Heart right ventricle (tissue), 16 donors: ENCODE results near the gene PSTPIP1. TPM values are rescaled to one million over a fixed set of nuclear protein-coding genes. Genes with fewer than 3 reads are reported as not detected.

Experiments
- ATAC-seq, 8 donors: fragments of 200-7000 bp; cut with Tn5 transposase; one replicate each; pipeline ENCODE4 v1.9.1; 2020; ENCODE audit warnings: mild to moderate bottlenecking in 8 of 8, moderate library complexity in 8 of 8, moderate number of reproducible peaks in 1 of 8
- DNase-seq, 2 donors: peaks; one replicate each; pipeline ENCODE4 v3.0.0-alpha.2; 2020
- H3K27ac ChIP-seq, 10 donors: fragments of 200-600 bp; sonication (generic) in 2 of 10; one replicate each; pipeline versions ENCODE4 v1.5.0 to v1.8.0; 2020 to 2022; ENCODE audit warnings: mild to moderate bottlenecking in 3 of 10
- H3K27me3 ChIP-seq, 7 donors: fragments of 200-600 bp; one replicate each; pipeline ENCODE4 v1.8.0; 2021 to 2022; ENCODE audit warnings: mild to moderate bottlenecking in 2 of 7
- H3K36me3 ChIP-seq, 9 donors: fragments of 200-600 bp; sonication (generic) in 1 of 9; one replicate each; pipeline versions ENCODE4 v1.5.0 to v1.8.0; 2020 to 2022; ENCODE audit warnings: mild to moderate bottlenecking in 2 of 9
- H3K4me1 ChIP-seq, 9 donors: fragments of 200-600 bp; sonication (generic) in 1 of 9; one replicate each; pipeline versions ENCODE4 v1.5.0 to v1.8.0; 2020 to 2022; ENCODE audit warnings: mild to moderate bottlenecking in 4 of 9
- H3K4me3 ChIP-seq, 10 donors: fragments of 200-600 bp; sonication (generic) in 2 of 10; one replicate each; pipeline versions ENCODE4 v1.5.0 to v1.8.0; 2020 to 2022; ENCODE audit warnings: mild to moderate bottlenecking in 7 of 10, moderate library complexity in 2 of 10
- H3K9me3 ChIP-seq, 11 donors: fragments of 200-600 bp in 10 of 11; sonication (generic) in 2 of 11; one replicate each; pipeline versions ENCODE4 v1.5.0 to v1.8.0; 2013 to 2022; ENCODE audit warnings: mild to moderate bottlenecking in 2 of 11, control low read depth in 1 of 11, moderate library complexity in 1 of 11
- WGBS, 2 donors: extraction: QIAGEN DNeasy Blood & Tissue Kit; methylation state at CpG; one replicate each; pipeline ENCODE4 v1.1.7; 2013; ENCODE audit warnings: inconsistent platforms in 1 of 2; 5-methylcytosine and 5-hydroxymethylcytosine counted together
- intact Hi-C, 10 donors: fragments of 100-400 bp; cut with DNase I; formaldehyde crosslinking; loops; one replicate each; pipeline versions ENCODE4 v1.11.1 to v1.14.2; 2022
- polyA plus RNA-seq, 2 donors: library from polyadenylated mRNA; stranded (reverse); fragments of 200-250 nt; gene quantifications; one replicate each; pipeline ENCODE4 v1.2.3, GENCODE V29; 2013
- total RNA-seq, 10 donors: library from RNA; stranded (reverse); fragmentation: NEBNext Ultra II Directional in 3 of 10; extraction: Animal tissue kit (Norgen Biotek cat#: 25700) in 3 of 10; gene quantifications; one replicate each; pipeline versions ENCODE4 v1.2.1 to v1.2.4, GENCODE V29; 2021 to 2023
- TF ChIP-seq, protein P1 (sequence below), 9 donors: fragments of 200-600 bp; sonication (generic) in 2 of 9; IDR thresholded peaks; one replicate each; pipeline versions ENCODE4 v1.5.0 to v1.8.0; 2021 to 2022; ENCODE audit warnings: antibody characterized with exemption in 9 of 9, mild to moderate bottlenecking in 5 of 9, moderate library complexity in 1 of 9
- donor health status: Arrhythmogenic right ventricular cardiomyopathy.
- donor health status: ischemic (EF 13 %, LVEDD 7.1; RV severe dilation, severe dysfunction).
- donor health status: healthy with polysubstance abuse.
- donor health status: DM: no; HTN: yes; CAD: no.
- donor health status: DM: no; HTN: no; CAD: no.
- donor health status: ischemic (EF 25% LVEDD 6.9; RV normal size, moderate dysfunction).
- donor health status: ischemic (EF 25% LVEDD 5.7; RV mildly dilated, moderate dysfunction).
- donor health status: healthy.
- donor health status: DM: yes; HTN: yes; CAD: no.
- donor health status: Ischemic cardiomyopathy.
- donor health status: ischemic (EF 35%, LVEDD 5.7; RV mildly dilated, moderate dysfunction).
- donor health status: nonischemic (EF 11% LVEDD 7.7; RV severe dilation, severe dysfunction).
- donor health status: DM: yes; HTN: yes; CAD: no.
- donor health status: PGD.
- donor health status: ischemic (EF 29% LVEDD 5.4; RV normal size, mild dysfunction).
- donor health status: nonischemic (EF 23%, LVEDD 6.1; RV moderate dilation, normal function).

The PSTPIP1 gene
- total and polyA plus RNA-seq, 12 donors, result 1.3 to 10.4 (median 2.9) TPM; not detected in 1

DNA sequence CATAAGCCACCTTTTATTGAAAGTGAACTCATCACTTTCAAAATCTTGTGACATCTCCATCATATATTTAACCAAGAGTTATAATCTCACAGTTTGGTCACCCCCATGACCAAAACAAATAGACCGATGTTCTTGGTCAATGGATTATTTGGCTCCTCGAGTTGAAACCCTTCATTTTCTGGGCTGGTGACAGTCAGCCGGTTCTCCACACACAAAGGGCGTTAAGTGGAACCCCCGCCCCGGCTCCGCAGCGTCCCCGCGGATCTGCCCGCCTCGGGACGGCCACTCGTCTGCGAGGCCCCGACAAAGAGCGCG is 75.2 kb downstream of the PSTPIP1 start:
- Histone ChIP-seq H3K4me1 (peaks cover 2 to 48% (median 36%) of the 10 kb centered on the region in 9 donors), H3K36me3 (peaks cover 0 to 3% (median 0%) of the 10 kb centered on the region in 9 donors), H3K27me3 (no peaks in the 10 kb centered on the region), H3K4me3 (peak overlapping the region; percentile 69 to 93 (median 84)), H3K27ac (peak overlapping the region; percentile 67 to 95 (median 90)), H3K9me3 (no peaks in the 10 kb centered on the region)
- TF ChIP-seq, protein P1, sequence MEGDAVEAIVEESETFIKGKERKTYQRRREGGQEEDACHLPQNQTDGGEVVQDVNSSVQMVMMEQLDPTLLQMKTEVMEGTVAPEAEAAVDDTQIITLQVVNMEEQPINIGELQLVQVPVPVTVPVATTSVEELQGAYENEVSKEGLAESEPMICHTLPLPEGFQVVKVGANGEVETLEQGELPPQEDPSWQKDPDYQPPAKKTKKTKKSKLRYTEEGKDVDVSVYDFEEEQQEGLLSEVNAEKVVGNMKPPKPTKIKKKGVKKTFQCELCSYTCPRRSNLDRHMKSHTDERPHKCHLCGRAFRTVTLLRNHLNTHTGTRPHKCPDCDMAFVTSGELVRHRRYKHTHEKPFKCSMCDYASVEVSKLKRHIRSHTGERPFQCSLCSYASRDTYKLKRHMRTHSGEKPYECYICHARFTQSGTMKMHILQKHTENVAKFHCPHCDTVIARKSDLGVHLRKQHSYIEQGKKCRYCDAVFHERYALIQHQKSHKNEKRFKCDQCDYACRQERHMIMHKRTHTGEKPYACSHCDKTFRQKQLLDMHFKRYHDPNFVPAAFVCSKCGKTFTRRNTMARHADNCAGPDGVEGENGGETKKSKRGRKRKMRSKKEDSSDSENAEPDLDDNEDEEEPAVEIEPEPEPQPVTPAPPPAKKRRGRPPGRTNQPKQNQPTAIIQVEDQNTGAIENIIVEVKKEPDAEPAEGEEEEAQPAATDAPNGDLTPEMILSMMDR (IDR thresholded peaks at IDR 0.05), result no peak
- no peak for DNase-seq
- intact Hi-C loops, result no loop called here
- ATAC-seq, result no peak
- WGBS, 2 donors, result 1% methylated on average over 18 of the region's 18 CpGs

DNA sequence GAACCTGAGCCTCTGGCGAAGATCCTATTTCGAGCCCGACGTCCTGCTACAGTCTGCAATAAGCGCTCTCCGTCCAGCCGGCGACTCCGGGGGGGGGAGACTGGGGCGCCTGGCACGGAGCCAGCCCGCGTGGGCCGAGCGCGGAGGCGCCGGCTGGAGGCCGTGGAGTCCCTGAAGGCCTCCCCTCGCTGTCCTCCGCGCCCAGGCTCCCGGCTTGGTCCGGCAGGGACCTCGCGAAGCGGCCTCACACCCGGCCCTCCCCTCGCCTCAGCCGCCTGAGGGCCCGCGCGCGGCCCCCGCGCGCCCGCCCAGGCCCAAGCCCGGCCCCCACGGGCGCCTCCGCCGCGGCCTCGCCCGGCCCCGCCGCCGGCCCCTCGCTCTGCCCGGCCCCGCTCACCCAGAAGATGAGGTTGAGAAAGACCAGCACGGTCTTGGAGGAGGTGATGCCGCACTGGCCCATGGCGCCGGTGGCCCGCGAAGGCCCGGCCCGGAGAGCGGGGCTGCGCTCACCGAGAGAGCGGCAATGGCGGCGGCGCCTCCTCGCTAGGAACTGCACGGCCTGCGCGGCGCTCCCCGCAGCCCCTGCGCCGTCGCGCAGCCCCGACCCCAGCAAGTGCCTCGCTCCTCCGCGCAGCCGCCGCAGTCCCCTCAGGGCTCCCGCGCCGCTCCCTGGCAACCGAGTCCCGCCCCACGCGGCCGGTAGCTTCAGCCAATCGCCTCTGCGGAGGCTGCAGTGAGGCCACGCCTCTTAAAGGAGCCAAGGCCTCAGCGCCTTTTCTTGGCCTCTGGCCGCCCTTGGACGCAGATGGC is 75.8 kb downstream of the PSTPIP1 start, which contains the start of gene TSPAN3:
TSS of gene TSPAN3 (minus strand) at position 615 of the 810 bp plus-strand sequence. CDS start at position 460, 155 bp downstream.
- DNase-seq (peak; percentile 94 to 95), ATAC-seq (peak; percentile 97 to 99 (median 98))
- intact Hi-C loops, result no loop called here
- Histone ChIP-seq H3K9me3 (no peaks in the 10 kb centered on the region), H3K4me3 (peak within 1 kb of the TSS; percentile 69 to 93 (median 84)), H3K27ac (peak within 1 kb of the TSS; percentile 67 to 95 (median 90)), H3K27me3 (no peaks in the 10 kb centered on the region), H3K4me1 (peaks cover 2 to 42% (median 36%) of the 10 kb centered on the region in 9 donors), H3K36me3 (peaks cover 0 to 3% (median 0%) of the 10 kb centered on the region in 9 donors)
- TF ChIP-seq, protein P1 (IDR thresholded peaks at IDR 0.05), result no peak
- 0 to 1% methylated on average over 72 to 97 of the region's 97 CpGs for WGBS, 2 donors

DNA sequence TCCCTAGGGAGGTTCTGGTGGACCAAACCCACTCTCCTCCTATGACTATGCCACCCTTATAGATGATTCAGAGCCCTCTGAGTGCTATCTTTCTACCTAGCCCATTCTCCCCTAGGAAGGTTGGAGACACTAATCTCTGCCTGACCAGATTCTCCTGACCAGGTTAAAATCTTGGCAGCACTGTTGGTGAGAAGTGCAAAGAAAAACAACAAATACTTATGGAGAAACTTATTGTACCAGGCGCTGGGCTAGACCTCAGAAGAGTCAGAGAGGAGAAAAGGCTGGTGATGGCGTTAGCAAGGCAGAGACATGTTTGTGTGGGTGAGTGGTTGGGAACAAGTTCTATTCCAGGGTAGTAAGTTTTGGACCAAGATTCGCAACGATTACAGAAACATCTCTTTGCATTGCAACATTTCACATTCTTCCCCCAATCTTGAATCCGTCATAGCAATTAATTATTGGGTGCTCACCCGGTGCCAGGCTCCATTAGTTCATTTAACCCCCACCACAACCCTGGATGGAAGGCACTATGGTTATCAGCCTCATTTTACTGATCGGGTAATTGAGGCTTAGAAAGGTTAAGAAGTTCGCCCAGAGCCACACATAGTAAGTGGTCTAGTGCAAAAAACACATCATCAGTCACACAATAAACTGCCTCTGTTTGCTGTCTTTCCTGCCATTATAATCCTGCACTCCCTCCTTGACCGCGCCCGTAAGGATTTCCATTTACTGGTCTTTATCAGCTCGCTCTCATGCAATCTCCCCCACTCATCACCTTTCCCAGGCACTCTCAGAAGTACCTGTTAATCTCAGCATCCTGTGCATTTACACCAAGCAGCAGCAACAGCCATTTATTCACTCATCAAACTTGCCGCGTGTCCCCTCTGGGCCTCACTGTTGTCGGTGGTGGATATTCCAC is 76.6 kb downstream of the PSTPIP1 start:
- H3K27me3 ChIP-seq, result no peaks in the 10 kb centered on the region
- intact Hi-C loops, result no loop called here
- ATAC-seq (no peak), DNase-seq (no peak)
- TF ChIP-seq, protein P1 (IDR thresholded peaks at IDR 0.05), result no peak
- 75 to 78% methylated on average over 15 of the region's 15 CpGs for WGBS, 2 donors
- no peaks in the 10 kb centered on the region for H3K9me3 ChIP-seq
- peaks cover 2 to 41% (median 35%) of the 10 kb centered on the region in 9 donors for H3K4me1 ChIP-seq
- peak overlapping the region in 9 of 10 donors; percentile 83 to 95 (median 90) for H3K27ac ChIP-seq
- H3K36me3 ChIP-seq, result peaks cover 0 to 3% (median 0%) of the 10 kb centered on the region in 9 donors
- peak overlapping the region in 8 of 10 donors; percentile 69 to 89 (median 84) for H3K4me3 ChIP-seq

DNA sequence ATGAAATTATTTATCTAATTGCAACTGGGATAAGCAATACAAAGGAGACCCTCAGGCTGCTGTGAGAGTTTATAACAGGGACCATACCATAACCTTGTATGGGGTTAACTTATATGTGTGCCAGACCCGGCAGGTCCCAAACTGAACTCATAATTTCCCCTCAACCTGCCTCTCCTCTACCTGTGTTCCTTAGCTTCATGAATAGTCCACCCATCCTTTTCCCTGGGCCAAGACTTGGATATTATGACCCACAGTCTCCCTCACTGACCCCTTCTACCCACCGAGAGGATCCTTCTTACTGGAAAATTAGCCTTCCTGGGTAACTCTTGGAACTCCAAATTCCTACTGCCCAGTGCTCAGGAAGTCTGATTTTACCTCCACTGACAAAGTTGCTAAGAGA is 79.4 kb downstream of the PSTPIP1 start:
- no peaks in the 10 kb centered on the region for H3K36me3 ChIP-seq

More for the DNA sequence above, 79.4 kb downstream of the PSTPIP1 start:
- no peak for ATAC-seq
- Histone ChIP-seq H3K4me1 (peaks cover 2 to 18% (median 9%) of the 10 kb centered on the region in 9 donors), H3K27ac (no peak overlapping the region), H3K27me3 (no peaks in the 10 kb centered on the region), H3K4me3 (no peak overlapping the region), H3K9me3 (no peaks in the 10 kb centered on the region)
- TF ChIP-seq, protein P1 (IDR thresholded peaks at IDR 0.05), result no peak
- DNase-seq, result no peak
- WGBS, 2 donors, result 73 to 87% methylated on average over 2 of the region's 2 CpGs
- intact Hi-C loops, result no loop called here
